Activated CD4-positive, alpha-beta T cell treated with anti-CD3 and anti-CD28 coated beads, Interleukin-2, amount 50 U/mL, for 24 hours (primary cell): ENCODE measurements around the gene CAD.
"Not testable (repeated sequence)": the region's sequence is repeated elsewhere in the genome, so short reads cannot be mapped to it uniquely, and the experiment has no call there.

Experiments
- DNase-seq, 2 donors: peaks; one replicate each; pipeline ENCODE4 v3.0.0-alpha.2; 2020; ENCODE audit warnings: low read depth in 1 of 2, low spot score in 1 of 2

Gene CAD

GRCh38 chr2:27251766-27252165, 34.6 kb downstream of the CAD start:
- DNase-seq = no peak

- DNase-seq = no peak
These were observed 38.0 kb downstream of the CAD start for GRCh38 chr2:27255187-27255586.

- DNase-seq = no peak
These were observed 38.5 kb downstream of the CAD start for GRCh38 chr2:27255660-27256059.

DNA sequence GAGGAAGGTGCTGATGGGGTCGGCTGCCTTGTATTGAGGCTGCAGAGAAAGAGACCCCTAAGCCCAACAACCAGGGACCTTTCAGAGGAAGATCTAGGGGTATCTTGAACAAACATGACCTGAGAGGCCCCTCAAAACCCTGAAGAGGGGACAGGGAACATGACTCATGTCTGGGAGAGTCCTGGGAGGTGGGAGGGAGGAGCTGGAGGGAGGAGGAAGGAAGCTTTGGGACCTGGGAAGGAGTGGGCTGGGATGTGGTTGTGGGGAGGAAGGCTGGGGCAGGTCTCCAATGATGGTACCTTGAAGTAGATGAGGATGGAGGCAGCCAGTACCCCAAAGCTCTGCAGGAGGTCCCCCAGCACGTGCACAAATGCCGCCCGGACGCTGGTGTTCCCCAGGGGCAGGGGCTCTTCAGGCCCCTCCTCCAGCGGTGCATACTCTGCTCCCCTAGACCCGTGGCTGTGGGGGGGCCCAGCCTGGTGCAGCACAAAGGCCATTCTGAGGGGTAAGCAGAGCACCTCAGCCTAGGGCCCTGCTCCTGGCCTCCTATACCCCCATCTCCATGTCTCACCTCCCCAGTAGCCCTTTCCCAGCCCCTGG, 39.8 kb downstream of the CAD start:
- DNase-seq = no peak

GRCh38 chr2:27258051-27258450, 40.9 kb downstream of the CAD start:
- DNase-seq = no peak

DNA sequence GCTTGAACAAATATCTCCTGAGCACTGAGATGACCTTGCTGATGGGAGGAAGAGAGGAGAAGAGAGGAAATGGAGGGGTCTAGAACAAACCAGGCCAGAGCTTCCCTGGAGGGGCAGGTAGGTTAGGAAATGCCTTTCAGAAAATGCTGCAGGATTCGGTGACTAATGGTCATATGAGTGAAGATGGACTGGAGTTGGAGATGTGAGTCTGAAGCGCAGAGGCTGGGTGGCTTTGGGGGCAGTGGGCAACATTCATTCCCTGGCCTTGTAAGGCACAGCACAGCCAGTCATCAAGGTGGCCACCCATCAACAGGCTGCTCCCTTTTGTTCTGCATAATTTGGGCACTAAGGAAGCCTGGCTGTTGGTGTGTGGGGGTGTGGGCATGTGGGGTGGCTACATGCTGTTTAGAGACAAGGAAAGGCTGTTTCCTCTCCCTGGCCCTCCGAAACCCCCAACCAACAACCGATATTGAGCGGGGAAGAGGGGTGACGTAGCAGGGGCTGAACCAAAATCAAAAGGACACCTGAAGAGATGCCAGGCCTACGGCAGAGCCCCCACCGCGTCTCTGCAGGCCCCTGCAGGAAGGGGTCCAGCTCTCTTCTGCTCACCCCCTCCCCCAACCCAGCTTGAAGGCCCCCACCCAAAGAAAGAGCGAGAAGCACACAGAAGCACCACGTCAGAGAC, 44.2 kb downstream of the CAD start:
- DNase-seq = no peak

DNA sequence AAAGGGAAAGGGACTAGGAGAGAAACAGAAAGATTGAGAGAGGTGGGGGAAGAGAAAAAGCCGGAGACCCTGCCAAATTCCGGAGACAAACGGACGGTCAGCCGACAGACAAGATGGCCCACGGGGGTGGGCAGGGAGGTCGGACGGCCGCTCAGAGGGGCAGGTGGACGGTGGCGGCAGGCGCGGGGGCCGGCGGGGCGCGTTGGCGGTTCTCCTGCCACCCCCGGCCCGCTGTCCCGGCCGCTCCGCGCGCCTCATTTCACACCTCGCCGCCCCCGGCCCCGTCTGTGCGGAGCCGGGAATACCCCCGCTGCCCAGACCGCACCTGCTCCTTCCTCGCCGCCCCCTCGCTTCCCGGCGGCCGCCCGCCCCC, 44.7 kb downstream of the CAD start:
- no peak for DNase-seq

DNA sequence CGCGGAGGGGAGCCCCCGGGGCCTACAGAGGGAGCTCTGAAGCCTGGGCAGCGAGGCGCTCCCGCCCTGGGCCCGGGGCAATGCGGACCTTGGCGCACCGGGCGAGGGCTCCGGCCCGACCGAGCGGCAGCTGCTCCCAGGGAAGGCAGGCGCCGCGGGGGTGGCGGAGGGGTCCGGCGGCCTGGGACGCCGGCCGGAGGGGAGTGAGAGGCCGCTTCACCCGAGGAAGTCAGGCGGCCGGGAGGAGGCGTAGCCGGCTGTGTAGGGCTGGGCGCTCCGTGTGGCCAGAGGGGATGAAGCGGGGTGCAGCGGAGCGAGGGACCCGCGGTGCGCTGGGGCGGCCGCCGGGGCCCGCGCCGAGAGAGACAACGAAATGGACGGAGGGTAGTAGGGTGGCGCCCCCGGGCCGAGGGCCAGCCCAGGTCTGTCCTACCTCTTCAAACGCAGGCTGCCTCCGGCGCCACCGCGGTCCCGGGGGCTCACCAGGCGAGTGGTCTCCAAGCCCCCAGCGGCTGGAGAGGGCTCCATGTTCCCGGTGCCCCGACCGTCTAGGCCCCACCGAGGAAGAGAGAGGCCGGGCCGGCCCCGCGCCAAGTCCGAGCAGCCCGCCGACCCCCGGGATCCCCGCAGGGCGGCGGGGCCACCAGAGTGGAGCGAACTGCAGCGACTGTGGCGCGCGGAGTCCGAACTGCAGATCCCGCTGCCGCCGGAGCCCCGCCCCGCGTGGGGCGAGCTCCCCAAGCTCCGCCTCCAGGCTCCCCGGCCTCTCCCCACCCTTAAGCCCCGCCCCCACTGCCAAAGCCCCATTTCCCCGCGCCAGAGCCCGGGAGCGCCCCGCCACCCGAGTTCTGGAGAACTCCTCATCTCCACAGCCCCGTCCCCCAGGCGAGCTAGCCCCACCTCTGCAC, 45.5 kb downstream of the CAD start, which contains the start of gene SLC30A3:
TSS of gene SLC30A3 (minus strand) at position 669 of the 908 bp plus-strand sequence. CDS start at position 528, 141 bp downstream.
- DNase-seq = peak; percentile 37 to 58

DNA sequence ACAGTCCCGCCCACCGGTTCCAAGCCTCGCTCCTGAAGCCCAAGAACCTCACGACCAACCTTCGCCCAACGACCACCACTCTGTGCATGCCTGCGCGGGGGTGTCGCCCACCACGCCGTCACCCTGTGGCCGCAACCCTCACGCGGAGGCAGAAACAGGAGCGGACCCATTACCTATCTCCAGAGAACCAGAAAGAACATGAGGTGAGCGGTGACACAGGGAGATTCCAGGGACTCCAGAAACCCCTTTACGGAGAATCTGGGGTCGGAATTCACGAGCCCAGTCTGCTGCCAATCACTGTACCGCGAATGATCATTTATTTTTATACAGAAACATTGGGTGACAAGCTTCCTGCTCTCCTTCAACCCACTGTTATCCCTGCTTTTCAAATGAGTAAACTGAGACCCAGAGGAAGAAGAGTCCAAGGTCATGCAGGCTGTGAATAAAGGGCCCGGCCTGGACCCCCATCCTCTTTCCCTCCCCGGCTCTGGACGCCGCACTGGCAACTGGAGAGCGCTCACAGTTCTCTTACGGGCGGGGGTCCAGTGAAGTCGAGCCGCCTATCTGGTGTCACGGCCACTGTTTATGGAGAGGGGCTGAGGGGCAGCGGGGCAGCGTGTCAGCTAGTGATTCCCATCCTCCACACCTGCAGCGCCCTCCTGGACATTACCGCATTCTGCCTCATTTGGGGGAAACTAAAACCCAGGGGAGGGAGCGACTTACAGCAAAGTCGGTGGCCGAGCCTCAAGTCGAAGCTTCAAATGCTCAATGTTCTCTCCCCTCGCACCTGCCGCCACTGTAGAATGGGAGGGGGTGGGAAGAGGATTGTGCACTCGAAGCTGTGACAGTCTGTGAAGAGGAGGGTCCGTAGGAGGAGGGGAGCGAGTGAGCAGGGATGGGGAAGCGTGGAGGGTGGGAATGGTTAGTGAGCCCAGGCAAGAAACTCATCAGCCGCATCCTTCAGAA, 46.4 kb downstream of the CAD start:
- DNase-seq = no peak

DNA sequence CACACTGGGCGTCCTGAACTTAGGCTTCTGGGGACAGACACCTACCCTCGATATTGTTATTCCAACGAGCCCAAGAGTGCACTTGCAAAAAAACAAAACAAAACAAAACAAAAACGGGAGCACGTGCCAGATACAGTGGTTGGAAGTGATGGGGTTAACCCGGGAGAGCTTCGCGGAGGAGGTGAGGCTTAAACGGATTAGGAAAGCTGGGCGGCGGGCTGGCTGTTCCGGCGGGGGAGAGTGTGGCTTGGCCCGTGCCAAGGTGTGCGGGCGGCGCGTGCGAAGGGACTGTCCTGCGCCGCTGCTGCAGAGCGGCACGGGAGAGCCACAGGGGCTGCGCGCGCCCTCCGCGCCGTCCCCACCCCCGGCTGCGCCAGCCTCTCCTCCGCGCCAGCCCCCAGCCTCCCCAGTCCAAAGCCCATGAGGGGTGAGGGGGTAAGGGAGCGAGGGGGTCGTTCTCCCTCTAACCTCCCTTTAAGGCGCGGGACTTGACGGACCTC, 47.1 kb downstream of the CAD start:
- DNase-seq = no peak

DNA sequence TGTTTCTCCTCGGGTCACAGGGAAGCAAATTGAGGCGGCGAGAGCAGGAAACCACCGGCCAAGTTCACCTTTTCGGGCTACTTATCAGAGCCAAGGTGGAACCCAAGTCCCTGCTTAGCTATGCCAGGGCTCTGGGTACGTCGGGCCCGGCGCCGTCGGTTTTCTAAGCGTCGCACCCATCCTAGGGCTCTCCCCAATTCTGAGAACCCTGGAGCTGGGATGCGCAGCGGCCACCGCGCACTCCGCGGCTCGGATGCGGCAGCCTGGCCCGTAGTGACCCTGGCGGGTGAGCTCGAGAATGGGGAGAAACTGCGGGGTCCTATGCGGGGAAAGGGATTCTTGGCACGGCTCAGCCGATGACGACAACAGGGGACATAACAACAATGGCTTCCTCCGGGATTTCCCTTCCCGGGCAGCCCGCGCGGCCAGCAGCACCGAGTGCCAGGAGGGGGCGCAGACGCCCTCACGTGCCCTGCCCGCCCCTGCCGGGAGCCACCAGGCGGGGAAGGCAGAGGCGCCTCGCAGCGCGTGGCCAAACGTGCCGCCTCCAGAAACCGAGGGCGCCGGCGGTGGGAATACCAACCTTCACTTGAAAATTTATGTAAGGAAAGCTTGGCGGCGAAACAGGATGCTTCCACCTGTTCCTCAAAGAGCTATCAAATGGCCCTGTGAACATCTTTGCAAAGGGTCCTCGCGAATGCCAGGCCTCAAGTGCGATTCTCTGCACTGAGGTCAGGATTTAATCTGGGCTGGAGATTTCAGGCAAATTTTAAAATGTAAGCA, 47.8 kb downstream of the CAD start:
- DNase-seq = peak in 1 of 2 donors; percentile 45

GRCh38 chr2:27265536-27265870, 48.3 kb downstream of the CAD start:
- no peak for DNase-seq

DNA sequence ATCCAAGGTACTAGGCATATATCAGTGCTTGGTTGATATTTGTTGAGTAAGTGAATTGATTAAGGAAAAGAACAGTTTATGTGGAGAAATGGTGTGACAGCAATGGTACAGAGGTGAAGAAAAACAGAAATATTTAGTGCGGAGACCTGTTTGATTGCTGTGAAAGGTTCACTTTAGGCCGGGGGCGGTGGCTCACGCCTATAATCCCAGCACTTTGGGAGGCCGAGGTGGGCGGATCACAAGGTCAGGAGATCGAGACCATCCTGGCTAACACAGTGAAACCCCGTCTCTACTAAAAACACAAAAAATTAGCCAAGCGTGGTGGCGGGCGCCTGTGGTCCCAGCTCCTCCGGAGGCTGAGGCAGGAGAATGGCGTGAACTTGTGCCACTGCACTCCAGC, 51.1 kb downstream of the CAD start:
- not testable (repeated sequence) for DNase-seq

DNA sequence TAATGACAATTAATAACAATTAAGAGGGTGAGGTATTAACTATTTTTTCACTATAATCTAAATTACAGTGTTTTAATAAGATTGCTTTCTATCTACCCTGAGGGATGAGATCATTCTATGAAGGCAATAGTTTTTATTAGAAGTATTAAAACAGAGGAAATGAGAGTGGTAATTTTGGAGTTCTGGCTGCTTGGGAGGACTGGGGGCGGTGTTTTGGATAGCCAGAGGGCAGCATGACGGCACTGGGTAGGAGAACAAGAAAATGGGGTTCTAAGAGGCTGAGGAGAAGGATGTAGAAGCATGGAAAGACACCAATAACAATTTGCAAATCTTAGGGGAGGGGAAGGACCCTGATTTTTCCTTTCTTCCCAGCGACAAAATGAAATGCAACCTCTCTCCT, 53.0 kb downstream of the CAD start:
- no peak for DNase-seq

GRCh38 chr2:27270670-27271069, 53.5 kb downstream of the CAD start:
- no peak for DNase-seq

GRCh38 chr2:27271631-27272340, 54.6 kb downstream of the CAD start:
- DNase-seq = no peak

GRCh38 chr2:27272537-27273522, 55.7 kb downstream of the CAD start:
- DNase-seq = not testable (repeated sequence)
